CD4-positive, alpha-beta memory T cell (primary cell): ENCODE measurements around the gene TERB1. TPM values are rescaled to one million over a fixed set of nuclear protein-coding genes. Genes with fewer than 3 reads are reported as not detected.

Experiments used
- CTCF ChIA-PET: fragments of 350-600 bp; sonication (Branson Sonifier 250); formaldehyde crosslinking; loops from one replicate; lab custom pipeline; 2021; ENCODE audit warnings: inconsistent platforms; ENCODE audit not compliant: partially characterized antibody; lab: Charles Lee
- POLR2A ChIA-PET: fragments of 350-600 bp; sonication (Branson Sonifier 250); formaldehyde crosslinking; loops from one replicate; lab custom pipeline; 2021; ENCODE audit not compliant: partially characterized antibody; lab: Charles Lee
- DNase-seq, 5 donors: peaks; one replicate each; pipeline versions ENCODE4 v3.0.0 to v3.0.0-alpha.2; 2020 to 2022; ENCODE audit warnings: mixed read lengths in 1 of 5
- H3K27ac ChIP-seq: one replicate; pipeline ENCODE4 v1.7.0; 2013; ENCODE audit warnings: low read depth, low read length
- H3K27me3 ChIP-seq: 2 replicates; pipeline ENCODE4 v1.7.0; 2013; ENCODE audit warnings: mild to moderate bottlenecking, low read length, moderate library complexity; ENCODE audit not compliant: insufficient read depth
- H3K36me3 ChIP-seq: 2 replicates; pipeline ENCODE4 v1.7.0; 2013; ENCODE audit warnings: mild to moderate bottlenecking, low read length, moderate library complexity; ENCODE audit not compliant: insufficient read depth
- H3K4me1 ChIP-seq: 2 replicates; pipeline ENCODE4 v1.7.0; 2013; ENCODE audit warnings: mild to moderate bottlenecking, low read length, moderate library complexity; ENCODE audit not compliant: insufficient read depth
- H3K4me3 ChIP-seq, 2 donors: one replicate each; pipeline ENCODE4 v1.7.0; 2013; ENCODE audit warnings: low read length in 2 of 2, mild to moderate bottlenecking in 1 of 2
- H3K9me3 ChIP-seq, 2 donors: one replicate each; pipeline ENCODE4 v1.7.0; 2013; ENCODE audit warnings: low read length in 2 of 2, control low read depth in 1 of 2; ENCODE audit not compliant: control insufficient read depth in 1 of 2
- H3K27ac Mint-ChIP-seq, 7 donors: one replicate each; pipeline ENCODE4 v1.8.0; 2020 to 2021; ENCODE audit warnings: mixed read lengths in 7 of 7, mild to moderate bottlenecking in 6 of 7, inconsistent platforms in 3 of 7, moderate library complexity in 3 of 7
- H3K27me3 Mint-ChIP-seq, 2 donors: one replicate each; pipeline ENCODE4 v1.8.0; 2020 to 2021; ENCODE audit warnings: mixed read lengths in 2 of 2
- H3K36me3 Mint-ChIP-seq, 2 donors: one replicate each; pipeline ENCODE4 v1.8.0; 2020 to 2021; ENCODE audit warnings: mixed read lengths in 2 of 2, inconsistent platforms in 1 of 2, mild to moderate bottlenecking in 1 of 2
- H3K4me1 Mint-ChIP-seq, 4 donors: one replicate each; pipeline ENCODE4 v1.8.0; 2020 to 2021; ENCODE audit warnings: mixed read lengths in 4 of 4, mild to moderate bottlenecking in 1 of 4
- H3K4me3 Mint-ChIP-seq, 8 donors: one replicate each; pipeline ENCODE4 v1.8.0; 2020 to 2021; ENCODE audit warnings: mixed read lengths in 8 of 8, mild to moderate bottlenecking in 7 of 8, moderate library complexity in 6 of 8, inconsistent platforms in 3 of 8
- H3K9me3 Mint-ChIP-seq, 8 donors: one replicate each; pipeline ENCODE4 v1.8.0; 2020 to 2021; ENCODE audit warnings: mixed read lengths in 8 of 8, mild to moderate bottlenecking in 5 of 8, inconsistent platforms in 3 of 8, moderate library complexity in 1 of 8
- intact Hi-C: fragments of 100-400 bp; cut with micrococcal nuclease; formaldehyde crosslinking; loops from one replicate; pipeline ENCODE4 v1.15.1; 2023
- polyA plus RNA-seq, 2 donors: library from polyadenylated mRNA; unstranded; fragments of 300-500 nt; fragmentation: Illumina TruSeq; gene quantifications; one replicate each; pipeline ENCODE4 v1.2.3, GENCODE V29; 2021
- total RNA-seq, 2 experiments: library from RNA; stranded (reverse); gene quantifications; one replicate each; pipeline ENCODE4 v1.2.3, GENCODE V29; 2021

Gene TERB1
- total and polyA plus RNA-seq, 4 experiments from 2014 or later: 0.83 to 1.1 TPM; not detected in 2

GRCh38 chr16:66830422-66831404, 29.3 kb upstream of the TERB1 start, which contains the start of gene NAE1:
Gene NAE1 (minus strand): TSS chr16:66830976. CDS start chr16:66830899, 77 bp downstream.
- peaks cover 12% of the 10 kb centered on the region for H3K36me3 ChIP-seq
- CTCF ChIA-PET: interaction anchor here (0.6 to 7.3 kb wide), 46 partner anchors 9 to 424 kb away, joined by 3 to 95 read pairs (median 5); partner anchors contain the start of genes CA7, CDH16, CKLF and DYNC1LI2

GRCh38 chr16:66824006-66824405, 22.6 kb upstream of the TERB1 start:
- no peaks in the 10 kb centered on the region for H3K9me3 ChIP-seq
- Mint-ChIP-seq H3K27ac (no peak overlapping the region), H3K4me3 (no peak overlapping the region), H3K27me3 (no peaks in the 10 kb centered on the region), H3K4me1 (peaks cover 17 to 30% (median 20%) of the 10 kb centered on the region in 4 donors), H3K9me3 (no peaks in the 10 kb centered on the region), H3K36me3 (peaks cover 39 to 70% of the 10 kb centered on the region in 2 donors)
- no peak overlapping the region for H3K27ac ChIP-seq
- intact Hi-C loops: no loop called here
- H3K4me1 ChIP-seq: peaks cover 22% of the 10 kb centered on the region
- no peak overlapping the region for H3K4me3 ChIP-seq
- CTCF ChIA-PET: interaction anchor here (1.0 to 3.3 kb wide), 4 partner anchors 19 to 49 kb away, joined by 3 to 11 read pairs (median 3); no protein-coding TSS in a partner anchor
- no peaks in the 10 kb centered on the region for H3K27me3 ChIP-seq
- POLR2A ChIA-PET: no interaction called here
- DNase-seq: no peak
- peaks cover 35% of the 10 kb centered on the region for H3K36me3 ChIP-seq

More at GRCh38 chr16:66830422-66831404, 29.3 kb upstream of the TERB1 start, which contains the start of gene NAE1:
- Histone ChIP-seq H3K27me3 (no peaks in the 10 kb centered on the region), H3K27ac (peak within 1 kb of the TSS; percentile 68), H3K4me1 (peaks cover 39% of the 10 kb centered on the region), H3K9me3 (no peaks in the 10 kb centered on the region), H3K4me3 (peak within 1 kb of the TSS; percentile 25 to 64)
- peak within 1 kb of the TSS; percentile 76 to 84 (median 82) for H3K4me3 Mint-ChIP-seq
- POLR2A ChIA-PET: interaction anchor here (0.8 to 2.6 kb wide), 18 partner anchors 9 to 280 kb away, joined by 3 to 18 read pairs (median 4); partner anchors contain the start of genes CIAO2B, CKLF, CMTM4 and DYNC1LI2
- intact Hi-C loops: loop anchor here (1.0 to 2.0 kb wide), 2 partner anchors 42 to 226 kb away; partner anchors contain the start of gene CMTM3
- peaks cover 12 to 21% of the 10 kb centered on the region in 2 donors for H3K36me3 Mint-ChIP-seq
- H3K4me1 Mint-ChIP-seq: peaks cover 20 to 34% (median 26%) of the 10 kb centered on the region in 4 donors
- peaks cover under 1 to 2% of the 10 kb centered on the region in 2 donors for H3K27me3 Mint-ChIP-seq
- peak within 1 kb of the TSS; percentile 38 to 82 (median 68) for H3K27ac Mint-ChIP-seq
- DNase-seq: peak; percentile 81 to 94 (median 91)
- H3K9me3 Mint-ChIP-seq: no peaks in the 10 kb centered on the region

DNA sequence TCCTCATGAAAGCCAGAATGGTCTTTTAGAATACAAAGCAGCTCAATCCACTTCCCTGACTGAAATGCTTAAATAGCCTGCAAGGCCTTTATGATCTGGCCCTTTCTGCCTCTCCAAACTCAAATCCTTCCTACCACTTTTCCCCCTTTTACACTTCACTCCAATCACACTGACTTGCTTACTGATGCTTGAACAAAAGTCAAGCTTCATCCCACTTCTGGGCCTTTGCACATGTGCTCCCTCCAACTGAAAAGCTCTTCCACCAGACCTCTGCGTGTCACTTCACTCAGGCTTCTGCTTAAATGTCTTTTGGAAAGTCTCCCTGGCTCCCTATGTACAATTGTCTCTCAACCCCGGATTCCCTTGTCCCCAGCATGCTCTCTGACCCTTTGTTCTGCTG, 13.3 kb upstream of the TERB1 start:
- H3K9me3 Mint-ChIP-seq: no peaks in the 10 kb centered on the region
- Histone ChIP-seq H3K4me3 (no peak overlapping the region), H3K27me3 (no peaks in the 10 kb centered on the region), H3K9me3 (no peaks in the 10 kb centered on the region), H3K36me3 (peaks cover 55% of the 10 kb centered on the region), H3K27ac (no peak overlapping the region), H3K4me1 (no peaks in the 10 kb centered on the region)
- no peaks in the 10 kb centered on the region for H3K27me3 Mint-ChIP-seq
- no peak overlapping the region for H3K4me3 Mint-ChIP-seq
- peaks cover 53 to 82% of the 10 kb centered on the region in 2 donors for H3K36me3 Mint-ChIP-seq
- peaks cover 0 to 2% (median 0%) of the 10 kb centered on the region in 4 donors for H3K4me1 Mint-ChIP-seq
- ChIA-PET POLR2A (no interaction called here), CTCF (interaction anchor here (0.9 to 3.5 kb wide), 3 partner anchors 17 to 164 kb away, joined by 4 to 22 read pairs (median 5); partner anchors contain the start of gene NAE1)
- peak overlapping the region in 3 of 7 donors; percentile 2 to 85 (median 39) for H3K27ac Mint-ChIP-seq
- DNase-seq: no peak
- intact Hi-C loops: no loop called here

DNA sequence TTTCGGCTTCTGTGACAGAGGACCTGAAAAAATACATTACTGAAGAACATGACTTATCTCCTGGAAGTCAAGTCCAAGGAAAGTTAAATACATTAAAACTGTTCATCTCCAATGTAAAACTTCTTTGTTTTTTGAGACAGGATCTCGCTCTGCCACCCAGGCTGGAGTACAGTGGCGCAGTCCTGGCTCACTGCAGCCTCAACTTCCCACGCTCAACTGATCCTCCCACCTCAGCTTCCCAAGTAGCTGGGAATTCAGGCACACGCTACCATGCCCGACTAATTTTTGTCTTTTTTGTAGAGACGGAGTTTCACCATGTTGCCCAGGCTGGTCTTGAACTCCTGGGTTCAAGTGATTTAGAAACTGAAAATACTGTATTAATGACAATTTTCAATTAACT, 9.7 kb upstream of the TERB1 start:
- Histone ChIP-seq H3K4me1 (no peaks in the 10 kb centered on the region), H3K27me3 (no peaks in the 10 kb centered on the region), H3K9me3 (no peaks in the 10 kb centered on the region), H3K4me3 (no peak overlapping the region), H3K36me3 (peaks cover 49% of the 10 kb centered on the region), H3K27ac (no peak overlapping the region)
- H3K27me3 Mint-ChIP-seq: no peaks in the 10 kb centered on the region
- no peaks in the 10 kb centered on the region for H3K4me1 Mint-ChIP-seq
- ChIA-PET POLR2A (no interaction called here), CTCF (no interaction called here)
- no peak overlapping the region for H3K4me3 Mint-ChIP-seq
- H3K27ac Mint-ChIP-seq: peak overlapping the region in 1 of 7 donors; percentile 53
- peaks cover 52 to 77% of the 10 kb centered on the region in 2 donors for H3K36me3 Mint-ChIP-seq
- no peaks in the 10 kb centered on the region for H3K9me3 Mint-ChIP-seq
- DNase-seq: no peak
- intact Hi-C loops: no loop called here

DNA sequence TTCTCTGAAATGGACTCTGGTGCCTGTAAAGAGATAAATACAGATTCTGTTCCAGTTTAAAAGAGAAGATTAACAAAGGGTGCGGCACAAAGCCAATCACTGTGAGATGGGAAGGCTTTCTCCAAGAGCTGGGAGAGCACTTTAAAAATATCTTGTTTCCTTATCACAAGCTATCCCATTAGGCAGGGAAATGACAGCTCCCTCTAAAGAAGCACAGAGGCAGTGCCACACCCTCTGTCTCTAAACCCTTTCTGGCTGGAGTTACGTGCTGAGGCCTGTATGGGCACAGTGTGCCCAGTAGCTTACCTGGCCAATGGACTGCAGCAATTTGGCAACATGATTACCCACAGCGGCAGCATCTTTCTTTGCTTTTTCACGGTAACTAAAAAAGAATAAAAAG, 9.0 kb upstream of the TERB1 start:
- Mint-ChIP-seq H3K27ac (no peak overlapping the region), H3K36me3 (peaks cover 56 to 79% of the 10 kb centered on the region in 2 donors), H3K9me3 (no peaks in the 10 kb centered on the region), H3K4me3 (no peak overlapping the region), H3K4me1 (no peaks in the 10 kb centered on the region), H3K27me3 (no peaks in the 10 kb centered on the region)
- H3K4me3 ChIP-seq: no peak overlapping the region
- H3K27ac ChIP-seq: no peak overlapping the region
- DNase-seq: no peak
- peaks cover 54% of the 10 kb centered on the region for H3K36me3 ChIP-seq
- H3K27me3 ChIP-seq: no peaks in the 10 kb centered on the region
- ChIA-PET POLR2A (interaction anchor here (2.4 kb wide), 1 partner anchor 20 kb away, joined by 8 read pairs; the partner anchor contains the start of gene NAE1), CTCF (interaction anchor here (0.6 kb wide), 1 partner anchor 404 kb away, joined by 3 read pairs; no protein-coding TSS in a partner anchor)
- no peaks in the 10 kb centered on the region for H3K9me3 ChIP-seq
- H3K4me1 ChIP-seq: no peaks in the 10 kb centered on the region
- intact Hi-C loops: no loop called here

GRCh38 chr16:66809765-66810164, 8.4 kb upstream of the TERB1 start:
- Mint-ChIP-seq H3K4me3 (no peak overlapping the region), H3K27me3 (no peaks in the 10 kb centered on the region), H3K36me3 (peaks cover 56 to 79% of the 10 kb centered on the region in 2 donors), H3K9me3 (no peaks in the 10 kb centered on the region), H3K4me1 (no peaks in the 10 kb centered on the region), H3K27ac (no peak overlapping the region)
- Histone ChIP-seq H3K4me1 (no peaks in the 10 kb centered on the region), H3K27me3 (no peaks in the 10 kb centered on the region), H3K9me3 (no peaks in the 10 kb centered on the region), H3K27ac (no peak overlapping the region), H3K4me3 (no peak overlapping the region), H3K36me3 (peaks cover 59% of the 10 kb centered on the region)
- ChIA-PET POLR2A (interaction anchor here (2.4 kb wide), 1 partner anchor 21 kb away, joined by 8 read pairs; the partner anchor contains the start of gene NAE1), CTCF (interaction anchor here (0.6 kb wide), 1 partner anchor 403 kb away, joined by 3 read pairs; no protein-coding TSS in a partner anchor)
- intact Hi-C loops: no loop called here
- DNase-seq: no peak
